ENCODE measurements around the gene CADPS2.

Gene CADPS2

DNA sequence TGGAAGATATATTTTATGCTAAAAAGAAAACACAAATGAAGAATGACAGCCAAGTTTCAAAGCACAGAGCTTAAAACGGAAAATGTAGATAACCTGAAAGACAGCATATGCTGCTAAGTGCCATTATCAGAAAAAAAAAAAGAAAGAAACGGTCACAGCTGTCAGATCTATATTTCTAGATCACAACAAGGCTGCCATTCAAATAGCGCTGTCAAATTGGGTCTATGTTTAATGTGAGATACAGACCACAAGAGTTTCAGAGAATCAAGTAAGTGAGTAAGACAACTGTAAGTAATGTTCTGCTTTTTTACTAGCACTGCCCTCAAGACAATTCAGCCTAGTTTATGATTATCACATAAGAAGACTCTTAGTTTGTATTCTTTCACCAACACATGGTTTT lies 117.4 kb downstream of the CADPS2 start:
- Histone ChIP-seq H3K27ac (ENCODE audit: low read length, poor library complexity, severe bottlenecking) (no peak overlapping the region), H3K9me3 (ENCODE audit: control insufficient read depth, low read length) (no peaks in the 10 kb centered on the region), H3K36me3 (ENCODE audit: control insufficient read depth in 1 of 2, insufficient read depth in 2 of 2, low read depth in 1 of 2, low read length in 2 of 2) (no peaks in the 10 kb centered on the region), H2BK120ac (ENCODE audit: low read depth, low read length) (no peak overlapping the region), H3K79me1 (replicated peaks; ENCODE audit: low read length, poor library complexity, severe bottlenecking) (no peaks in the 10 kb centered on the region), H2BK15ac (ENCODE audit: low read depth, poor library complexity, severe bottlenecking) (no peak overlapping the region), H2BK12ac (ENCODE audit: low read length in 2 of 2) (no peak overlapping the region), H3K9ac (ENCODE audit: low read length) (no peak overlapping the region), H4K91ac (ENCODE audit: low read length) (no peak overlapping the region), H2AK5ac (ENCODE audit: low read length, severe bottlenecking) (no peak overlapping the region), H2AFZ (ENCODE audit: low read depth, low read length) (no peak overlapping the region), H2BK5ac (ENCODE audit: low read depth, low read length, poor library complexity, severe bottlenecking) (no peak overlapping the region), H3K4me1 (ENCODE audit: control insufficient read depth, insufficient read depth, low read depth, low read length) (no peaks in the 10 kb centered on the region), H3K18ac (ENCODE audit: low read depth in 1 of 2, low read length in 2 of 2) (no peak overlapping the region), H3K4me3 (ENCODE audit: insufficient read depth in 1 of 2, low read depth in 1 of 2, low read length in 2 of 2) (no peak overlapping the region), H3K14ac (ENCODE audit: low read length in 2 of 2) (no peak overlapping the region), H3K27me3 (ENCODE audit: control insufficient read depth in 1 of 2, insufficient read depth in 1 of 2, low read length in 2 of 2) (no peaks in the 10 kb centered on the region), H3K4me2 (ENCODE audit: low read length, poor library complexity, severe bottlenecking) (no peak overlapping the region), H3K4ac (ENCODE audit: low read depth in 1 of 2, low read length in 2 of 2) (no peak overlapping the region), H3K23ac (ENCODE audit: low read length in 2 of 2) (no peak overlapping the region), H4K8ac (ENCODE audit: low read length) (no peak overlapping the region)
- WGBS = 100% methylated on average over 1 of the region's 3 CpGs
- no peak for DNase-seq

DNA sequence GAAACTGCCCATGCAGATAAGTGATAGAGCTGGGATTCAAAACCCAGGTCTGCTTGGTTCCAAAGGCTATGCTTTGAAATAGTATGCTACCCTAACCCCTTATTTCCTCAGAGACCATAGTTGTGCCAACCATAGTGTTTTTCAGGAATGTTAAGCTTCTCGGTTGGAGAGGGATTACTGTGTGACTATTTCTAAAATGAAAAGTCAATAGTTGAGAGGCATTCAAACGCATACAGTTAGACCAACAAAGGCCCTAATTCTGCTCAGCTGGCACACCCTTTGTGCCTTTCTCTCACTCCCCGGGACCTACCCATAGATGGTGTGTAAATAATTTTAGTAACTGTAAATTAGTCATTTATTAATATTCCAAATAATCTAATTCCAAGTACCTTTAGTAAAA lies 118.9 kb downstream of the CADPS2 start:
- no peak overlapping the region for H3K4me3 ChIP-seq (ENCODE audit: insufficient read depth in 1 of 2, low read depth in 1 of 2, low read length in 2 of 2)
- H3K79me1 ChIP-seq (replicated peaks; ENCODE audit: low read length, poor library complexity, severe bottlenecking) = no peaks in the 10 kb centered on the region
- no peaks in the 10 kb centered on the region for H3K36me3 ChIP-seq (ENCODE audit: control insufficient read depth in 1 of 2, insufficient read depth in 2 of 2, low read depth in 1 of 2, low read length in 2 of 2)
- WGBS = no CpG with 5 or more reads among the region's 3 CpGs
- no peaks in the 10 kb centered on the region for H3K9me3 ChIP-seq (ENCODE audit: control insufficient read depth, low read length)
- no peak overlapping the region for H2BK120ac ChIP-seq (ENCODE audit: low read depth, low read length)
- H3K23ac ChIP-seq (ENCODE audit: low read length in 2 of 2) = no peak overlapping the region
- H3K4me2 ChIP-seq (ENCODE audit: low read length, poor library complexity, severe bottlenecking) = no peak overlapping the region
- H3K9ac ChIP-seq (ENCODE audit: low read length) = no peak overlapping the region
- no peak overlapping the region for H3K18ac ChIP-seq (ENCODE audit: low read depth in 1 of 2, low read length in 2 of 2)
- H2BK5ac ChIP-seq (ENCODE audit: low read depth, low read length, poor library complexity, severe bottlenecking) = no peak overlapping the region
- no peak overlapping the region for H3K27ac ChIP-seq (ENCODE audit: low read length, poor library complexity, severe bottlenecking)
- H2AFZ ChIP-seq (ENCODE audit: low read depth, low read length) = no peak overlapping the region
- H3K4ac ChIP-seq (ENCODE audit: low read depth in 1 of 2, low read length in 2 of 2) = no peak overlapping the region
- H2BK15ac ChIP-seq (ENCODE audit: low read depth, poor library complexity, severe bottlenecking) = no peak overlapping the region
- H2AK5ac ChIP-seq (ENCODE audit: low read length, severe bottlenecking) = no peak overlapping the region
- no peaks in the 10 kb centered on the region for H3K27me3 ChIP-seq (ENCODE audit: control insufficient read depth in 1 of 2, insufficient read depth in 1 of 2, low read length in 2 of 2)
- H3K14ac ChIP-seq (ENCODE audit: low read length in 2 of 2) = no peak overlapping the region
- DNase-seq = no peak
- H3K4me1 ChIP-seq (ENCODE audit: control insufficient read depth, insufficient read depth, low read depth, low read length) = no peaks in the 10 kb centered on the region
- no peak overlapping the region for H4K8ac ChIP-seq (ENCODE audit: low read length)
- no peak overlapping the region for H2BK12ac ChIP-seq (ENCODE audit: low read length in 2 of 2)
- no peak overlapping the region for H4K91ac ChIP-seq (ENCODE audit: low read length)

DNA sequence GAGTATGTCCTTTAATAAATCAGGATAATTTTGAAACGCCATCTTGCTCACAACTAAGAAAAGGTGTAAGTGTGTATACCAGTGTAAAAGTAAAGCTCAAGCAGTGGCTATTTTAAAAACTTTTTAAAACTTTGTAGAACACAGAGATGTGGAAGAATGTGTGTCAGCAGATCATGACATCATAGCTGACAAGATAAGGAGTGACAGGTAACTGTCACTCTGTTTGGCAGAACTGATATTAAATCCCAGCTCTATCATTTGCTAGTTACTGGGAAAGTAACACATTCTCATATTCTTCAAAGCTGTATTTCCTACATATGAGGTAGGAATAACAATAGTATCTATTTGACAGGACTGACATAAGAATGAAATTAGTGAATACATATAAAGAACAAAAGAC lies 119.7 kb downstream of the CADPS2 start:
- 94% methylated on average over 1 of the region's 1 CpG for WGBS
- H3K4me3 ChIP-seq (ENCODE audit: insufficient read depth in 1 of 2, low read depth in 1 of 2, low read length in 2 of 2) = no peak overlapping the region
- H3K4ac ChIP-seq (ENCODE audit: low read depth in 1 of 2, low read length in 2 of 2) = no peak overlapping the region
- no peaks in the 10 kb centered on the region for H3K27me3 ChIP-seq (ENCODE audit: control insufficient read depth in 1 of 2, insufficient read depth in 1 of 2, low read length in 2 of 2)
- DNase-seq = no peak
- H3K23ac ChIP-seq (ENCODE audit: low read length in 2 of 2) = no peak overlapping the region
- H2BK15ac ChIP-seq (ENCODE audit: low read depth, poor library complexity, severe bottlenecking) = no peak overlapping the region
- H3K4me1 ChIP-seq (ENCODE audit: control insufficient read depth, insufficient read depth, low read depth, low read length) = no peaks in the 10 kb centered on the region
- H2BK120ac ChIP-seq (ENCODE audit: low read depth, low read length) = no peak overlapping the region
- H4K91ac ChIP-seq (ENCODE audit: low read length) = no peak overlapping the region
- no peak overlapping the region for H4K8ac ChIP-seq (ENCODE audit: low read length)
- H3K79me1 ChIP-seq (replicated peaks; ENCODE audit: low read length, poor library complexity, severe bottlenecking) = no peaks in the 10 kb centered on the region
- H3K36me3 ChIP-seq (ENCODE audit: control insufficient read depth in 1 of 2, insufficient read depth in 2 of 2, low read depth in 1 of 2, low read length in 2 of 2) = no peaks in the 10 kb centered on the region
- no peak overlapping the region for H2AK5ac ChIP-seq (ENCODE audit: low read length, severe bottlenecking)
- no peak overlapping the region for H3K14ac ChIP-seq (ENCODE audit: low read length in 2 of 2)
- H3K4me2 ChIP-seq (ENCODE audit: low read length, poor library complexity, severe bottlenecking) = no peak overlapping the region
- H3K9ac ChIP-seq (ENCODE audit: low read length) = no peak overlapping the region
- no peak overlapping the region for H3K27ac ChIP-seq (ENCODE audit: low read length, poor library complexity, severe bottlenecking)
- no peak overlapping the region for H2AFZ ChIP-seq (ENCODE audit: low read depth, low read length)
- H2BK5ac ChIP-seq (ENCODE audit: low read depth, low read length, poor library complexity, severe bottlenecking) = no peak overlapping the region
- no peaks in the 10 kb centered on the region for H3K9me3 ChIP-seq (ENCODE audit: control insufficient read depth, low read length)
- H2BK12ac ChIP-seq (ENCODE audit: low read length in 2 of 2) = no peak overlapping the region
- no peak overlapping the region for H3K18ac ChIP-seq (ENCODE audit: low read depth in 1 of 2, low read length in 2 of 2)

DNA sequence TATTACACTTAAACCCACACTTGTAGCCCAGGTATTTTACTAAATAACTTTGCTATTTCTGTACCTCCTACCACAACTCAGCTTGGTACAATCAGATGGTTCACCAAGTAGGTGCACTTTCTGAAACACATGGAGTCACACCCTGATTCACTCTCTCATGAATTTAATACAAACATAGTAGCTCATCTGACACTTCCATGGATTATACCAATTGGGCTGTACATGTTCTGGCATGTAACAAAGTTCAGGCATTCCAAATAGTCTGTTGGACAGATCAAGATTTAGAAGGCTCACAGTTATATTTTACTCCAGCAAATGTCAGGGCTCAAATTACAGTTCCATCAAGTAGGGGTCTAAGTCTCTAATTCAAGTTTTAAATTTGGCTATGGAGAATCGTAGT lies 121.4 kb downstream of the CADPS2 start:
- Histone ChIP-seq H3K14ac (ENCODE audit: low read length in 2 of 2) (no peak overlapping the region), H2BK12ac (ENCODE audit: low read length in 2 of 2) (no peak overlapping the region), H3K36me3 (ENCODE audit: control insufficient read depth in 1 of 2, insufficient read depth in 2 of 2, low read depth in 1 of 2, low read length in 2 of 2) (no peaks in the 10 kb centered on the region), H3K27me3 (ENCODE audit: control insufficient read depth in 1 of 2, insufficient read depth in 1 of 2, low read length in 2 of 2) (no peaks in the 10 kb centered on the region), H2BK15ac (ENCODE audit: low read depth, poor library complexity, severe bottlenecking) (no peak overlapping the region), H4K8ac (ENCODE audit: low read length) (no peak overlapping the region), H3K79me1 (replicated peaks; ENCODE audit: low read length, poor library complexity, severe bottlenecking) (no peaks in the 10 kb centered on the region), H3K4me2 (ENCODE audit: low read length, poor library complexity, severe bottlenecking) (no peak overlapping the region), H3K18ac (ENCODE audit: low read depth in 1 of 2, low read length in 2 of 2) (no peak overlapping the region), H3K4me3 (ENCODE audit: insufficient read depth in 1 of 2, low read depth in 1 of 2, low read length in 2 of 2) (no peak overlapping the region), H3K27ac (ENCODE audit: low read length, poor library complexity, severe bottlenecking) (no peak overlapping the region), H3K4me1 (ENCODE audit: control insufficient read depth, insufficient read depth, low read depth, low read length) (no peaks in the 10 kb centered on the region), H3K9me3 (ENCODE audit: control insufficient read depth, low read length) (no peaks in the 10 kb centered on the region), H3K23ac (ENCODE audit: low read length in 2 of 2) (no peak overlapping the region), H3K4ac (ENCODE audit: low read depth in 1 of 2, low read length in 2 of 2) (no peak overlapping the region), H2AK5ac (ENCODE audit: low read length, severe bottlenecking) (no peak overlapping the region), H2BK5ac (ENCODE audit: low read depth, low read length, poor library complexity, severe bottlenecking) (no peak overlapping the region), H2BK120ac (ENCODE audit: low read depth, low read length) (no peak overlapping the region), H2AFZ (ENCODE audit: low read depth, low read length) (no peak overlapping the region), H3K9ac (ENCODE audit: low read length) (no peak overlapping the region), H4K91ac (ENCODE audit: low read length) (no peak overlapping the region)
- 80% methylated on average over 1 of the region's 1 CpG for WGBS
- DNase-seq = no peak

Measured in mesenchymal stem cell (in vitro differentiated cells and primary cell).